ENCODE measurements around the gene PRKRIP1. TPM values are rescaled to one million over a fixed set of nuclear protein-coding genes. Genes with fewer than 3 reads are reported as not detected.

PRKRIP1 gene
- total and polyA plus RNA-seq, 2 donors from 2014 or later = 20.8 to 25.9 TPM

GRCh38 chr7:102426268-102427018, 30.3 kb downstream of the PRKRIP1 start:
- no peak overlapping the region for H3K9ac ChIP-seq (ENCODE audit: low read length in 3 of 3)

GRCh38 chr7:102427019-102427405, 30.8 kb downstream of the PRKRIP1 start:
- FAIRE-seq (no peak), DNase-seq (no peak)
- peak overlapping the region in 1 of 2 donors; percentile 11 for H3K27ac ChIP-seq (ENCODE audit: low read depth in 2 of 2, low read length in 2 of 2)
- H3K4me1 ChIP-seq (ENCODE audit: control insufficient read depth in 2 of 3, insufficient read depth in 2 of 3, low read depth in 1 of 3, low read length in 3 of 3) = peaks cover 0 to 7% (median 4%) of the 10 kb centered on the region in 3 donors
- no peaks in the 10 kb centered on the region for H3K27me3 ChIP-seq (ENCODE audit: control insufficient read depth, insufficient read depth, low read length)
- H3K36me3 ChIP-seq (ENCODE audit: control insufficient read depth in 2 of 3, insufficient read depth in 3 of 3, low read length in 3 of 3) = peaks cover 0 to 10% (median 2%) of the 10 kb centered on the region in 3 donors
- H3K4me3 ChIP-seq (ENCODE audit: low read length in 3 of 3) = no peak overlapping the region
- intact Hi-C loops (cut with DNase I) = no loop called here
- no peak for TF ChIP-seq CTCF (IDR thresholded peaks at IDR 0.05; ENCODE audit: borderline replicate concordance, extremely low read depth, insufficient read depth)
- H3K9me3 ChIP-seq (ENCODE audit: control insufficient read depth in 2 of 3, insufficient read depth in 1 of 3, low read length in 3 of 3) = no peaks in the 10 kb centered on the region
- H3K9ac ChIP-seq (ENCODE audit: low read length in 3 of 3) = no peak overlapping the region

More at GRCh38 chr7:102426268-102427018, 30.3 kb downstream of the PRKRIP1 start:
- no peak for TF ChIP-seq CTCF (IDR thresholded peaks at IDR 0.05; ENCODE audit: borderline replicate concordance, extremely low read depth, insufficient read depth)
- DNase-seq = no peak
- Histone ChIP-seq H3K9me3 (ENCODE audit: control insufficient read depth in 2 of 3, insufficient read depth in 1 of 3, low read length in 3 of 3) (no peaks in the 10 kb centered on the region), H3K36me3 (ENCODE audit: control insufficient read depth in 2 of 3, insufficient read depth in 3 of 3, low read length in 3 of 3) (peaks cover 0 to 13% (median 2%) of the 10 kb centered on the region in 3 donors), H3K4me1 (ENCODE audit: control insufficient read depth in 2 of 3, insufficient read depth in 2 of 3, low read depth in 1 of 3, low read length in 3 of 3) (peaks cover 0 to under 1% (median 0%) of the 10 kb centered on the region in 3 donors), H3K27ac (ENCODE audit: low read depth in 2 of 2, low read length in 2 of 2) (peak overlapping the region in 1 of 2 donors; percentile 11), H3K4me3 (ENCODE audit: low read length in 3 of 3) (no peak overlapping the region), H3K27me3 (ENCODE audit: control insufficient read depth, insufficient read depth, low read length) (no peaks in the 10 kb centered on the region)
- intact Hi-C loops (cut with DNase I) = no loop called here
- FAIRE-seq = no peak

- FAIRE-seq (no peak), DNase-seq (no peak)
- no peak overlapping the region for H3K9ac ChIP-seq (ENCODE audit: low read length in 3 of 3)
- no peaks in the 10 kb centered on the region for H3K27me3 ChIP-seq (ENCODE audit: control insufficient read depth, insufficient read depth, low read length)
- H3K4me3 ChIP-seq (ENCODE audit: low read length in 3 of 3) = no peak overlapping the region
- no peak for TF ChIP-seq CTCF (IDR thresholded peaks at IDR 0.05; ENCODE audit: borderline replicate concordance, extremely low read depth, insufficient read depth)
- H3K36me3 ChIP-seq (ENCODE audit: control insufficient read depth in 2 of 3, insufficient read depth in 3 of 3, low read length in 3 of 3) = peaks cover 0 to 8% (median 2%) of the 10 kb centered on the region in 3 donors
- no peaks in the 10 kb centered on the region for H3K9me3 ChIP-seq (ENCODE audit: control insufficient read depth in 2 of 3, insufficient read depth in 1 of 3, low read length in 3 of 3)
- H3K27ac ChIP-seq (ENCODE audit: low read depth in 2 of 2, low read length in 2 of 2) = no peak overlapping the region
- peaks cover 0 to 9% (median 7%) of the 10 kb centered on the region in 3 donors for H3K4me1 ChIP-seq (ENCODE audit: control insufficient read depth in 2 of 3, insufficient read depth in 2 of 3, low read depth in 1 of 3, low read length in 3 of 3)
- intact Hi-C loops (cut with DNase I) = no loop called here
These were observed 33.2 kb downstream of the PRKRIP1 start for GRCh38 chr7:102429141-102429899.

All from kidney (tissue), 14 donors.